SK-N-SH (cell line): Measurements from ENCODE around the gene CREG1.

Experiments
- CHD2 ChIP-seq: fragments of 150-350 bp; IDR thresholded peaks from 2 replicates; pipeline ENCODE4 v1.6.1; 2018; ENCODE audit warnings: low read length; ENCODE audit not compliant: partially characterized antibody
- CTCF ChIP-seq: fragments of 200-600 bp; sonication (generic); IDR thresholded peaks from 2 replicates; pipeline ENCODE4 v1.6.1; 2017; ENCODE audit warnings: antibody characterized with exemption, mild to moderate bottlenecking, moderate library complexity
- EP300 ChIP-seq, 2 experiments: IDR thresholded peaks; 2 replicates each; pipeline versions ENCODE4 v1.4.0 to v1.6.1; 2012; ENCODE audit warnings: borderline replicate concordance in 1 of 2, low read depth in 1 of 2, low read length in 1 of 2
- FOXM1 ChIP-seq: IDR thresholded peaks from 2 replicates; pipeline ENCODE4 v1.4.0; 2012; ENCODE audit warnings: low read depth, mild to moderate bottlenecking
- MAX ChIP-seq: IDR thresholded peaks from 2 replicates; pipeline ENCODE4 v1.4.0; 2012; ENCODE audit warnings: low read depth
- NRF1 ChIP-seq: IDR thresholded peaks from 2 replicates; pipeline ENCODE4 v1.6.1; 2012; ENCODE audit warnings: low read depth, mild to moderate bottlenecking, low read length
- PBX3 ChIP-seq: IDR thresholded peaks from 2 replicates; pipeline ENCODE4; 2012
- POLR2AphosphoS5 ChIP-seq: IDR thresholded peaks from 2 replicates; pipeline ENCODE4 v1.6.1; 2012; ENCODE audit warnings: low read depth, low read length
- RAD21 ChIP-seq: IDR thresholded peaks from 2 replicates; pipeline ENCODE4 v1.6.1; 2012; ENCODE audit warnings: mild to moderate bottlenecking, low read length
- RCOR1 ChIP-seq: fragments of 150-350 bp; IDR thresholded peaks from 2 replicates; pipeline ENCODE4 v1.6.1; 2017; ENCODE audit warnings: antibody characterized with exemption, low read length
- SIN3A ChIP-seq: IDR thresholded peaks from 2 replicates; pipeline ENCODE4 v1.6.1; 2012; ENCODE audit warnings: low read depth, mild to moderate bottlenecking, low read length, moderate library complexity, borderline replicate concordance
- TAF1 ChIP-seq: IDR thresholded peaks from 2 replicates; pipeline ENCODE4 v1.6.1; 2012; ENCODE audit warnings: low read depth, mild to moderate bottlenecking, low read length, moderate library complexity, borderline replicate concordance

- TF ChIP-seq FOXM1 (no peak), EP300 (IDR thresholded peaks at IDR 0.05; ENCODE audit: borderline replicate concordance in 1 of 2, low read depth in 1 of 2, low read length in 1 of 2) (no peak), TAF1 (no peak), CTCF (no peak), PBX3 (no peak), CHD2 (no peak), MAX (no peak), RCOR1 (no peak), NRF1 (no peak), POLR2AphosphoS5 (no peak), RAD21 (no peak), SIN3A (no peak)
Observed at GRCh38 chr1:167520711-167521206, 32.8 kb downstream of the CREG1 start.
